ENCODE measurements around the gene MEIS2. TPM values are rescaled to one million over a fixed set of nuclear protein-coding genes. Genes with fewer than 3 reads are reported as not detected.

MEIS2 gene
- total RNA-seq, 1 experiment from 2014 or later: 28.7 TPM

DNA sequence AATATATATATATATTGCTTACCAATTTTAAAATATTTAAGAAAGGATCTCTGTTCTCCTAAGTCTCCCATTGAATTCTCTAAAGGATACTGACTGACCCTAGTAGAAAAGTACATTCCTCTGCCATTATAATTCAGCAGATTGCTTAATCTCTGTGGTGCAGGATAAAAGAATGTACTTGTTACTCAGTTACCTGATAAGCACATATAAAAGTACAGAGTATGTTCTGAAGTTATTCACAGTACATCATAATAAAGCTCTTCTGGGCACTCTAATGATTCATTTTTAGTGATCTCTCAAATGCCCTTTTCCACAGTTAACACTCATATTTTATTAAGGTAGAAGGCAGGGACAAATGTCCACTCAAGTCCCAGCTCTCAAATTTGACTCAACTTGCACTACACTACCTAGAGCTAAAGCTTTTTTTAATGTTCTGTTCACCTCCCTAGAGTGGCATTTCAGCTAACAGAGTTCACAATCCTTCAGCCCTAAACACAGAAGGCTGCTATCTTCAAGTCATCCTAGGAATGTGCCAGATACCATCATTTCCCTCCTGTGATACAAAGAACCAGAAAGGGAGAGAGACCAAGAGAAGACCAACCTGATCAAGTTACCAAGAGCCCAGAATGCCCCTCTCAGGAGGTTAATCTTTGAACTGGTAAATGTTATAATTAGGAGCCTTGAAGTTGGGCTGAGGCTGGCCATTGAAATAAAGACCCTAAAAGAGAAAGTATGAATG lies 53.3 kb downstream of the MEIS2 start:
- BruUV-seq (replicated peaks): no TSS peak
- peaks cover 28% of the 10 kb centered on the region for H3K4me1 ChIP-seq
- Mint-ChIP-seq H3K27me3 (ENCODE audit: insufficient read depth, unreplicated experiment) (no peaks in the 10 kb centered on the region), H3K9me3 (ENCODE audit: unreplicated experiment) (no peaks in the 10 kb centered on the region), H3K4me3 (ENCODE audit: unreplicated experiment) (peak overlapping the region; percentile 36), H3K27ac (ENCODE audit: unreplicated experiment) (peak overlapping the region; percentile 31), H3K4me1 (ENCODE audit: low read depth, unreplicated experiment) (peaks cover 30% of the 10 kb centered on the region), H3K36me3 (ENCODE audit: insufficient read depth, unreplicated experiment) (peaks cover 19% of the 10 kb centered on the region)
- TF ChIP-seq, protein P1, sequence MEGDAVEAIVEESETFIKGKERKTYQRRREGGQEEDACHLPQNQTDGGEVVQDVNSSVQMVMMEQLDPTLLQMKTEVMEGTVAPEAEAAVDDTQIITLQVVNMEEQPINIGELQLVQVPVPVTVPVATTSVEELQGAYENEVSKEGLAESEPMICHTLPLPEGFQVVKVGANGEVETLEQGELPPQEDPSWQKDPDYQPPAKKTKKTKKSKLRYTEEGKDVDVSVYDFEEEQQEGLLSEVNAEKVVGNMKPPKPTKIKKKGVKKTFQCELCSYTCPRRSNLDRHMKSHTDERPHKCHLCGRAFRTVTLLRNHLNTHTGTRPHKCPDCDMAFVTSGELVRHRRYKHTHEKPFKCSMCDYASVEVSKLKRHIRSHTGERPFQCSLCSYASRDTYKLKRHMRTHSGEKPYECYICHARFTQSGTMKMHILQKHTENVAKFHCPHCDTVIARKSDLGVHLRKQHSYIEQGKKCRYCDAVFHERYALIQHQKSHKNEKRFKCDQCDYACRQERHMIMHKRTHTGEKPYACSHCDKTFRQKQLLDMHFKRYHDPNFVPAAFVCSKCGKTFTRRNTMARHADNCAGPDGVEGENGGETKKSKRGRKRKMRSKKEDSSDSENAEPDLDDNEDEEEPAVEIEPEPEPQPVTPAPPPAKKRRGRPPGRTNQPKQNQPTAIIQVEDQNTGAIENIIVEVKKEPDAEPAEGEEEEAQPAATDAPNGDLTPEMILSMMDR (IDR thresholded peaks at IDR 0.05; ENCODE audit: insufficient read depth in 1 of 2, low read depth in 1 of 2, low read length in 1 of 2, severe bottlenecking in 1 of 2, unreplicated experiment in 1 of 2): no peak
- no peaks in the 10 kb centered on the region for H3K9me3 ChIP-seq
- no peak overlapping the region for H3K4me3 ChIP-seq (ENCODE audit: low read depth, low read length)
- peak in 1 of 2 experiments; percentile 40 for DNase-seq
- no peaks in the 10 kb centered on the region for H3K27me3 ChIP-seq (replicated peaks; ENCODE audit: control insufficient read depth, insufficient read depth, low read length)
- ChIA-PET POLR2A (no interaction called here), CTCF (no interaction called here)
- intact Hi-C loops (cut with micrococcal nuclease; ENCODE audit: unreplicated experiment): loop anchor here (2.0 to 5.0 kb wide), 4 partner anchors 34 to 165 kb away; partner anchors contain the start of gene MEIS2
- no peaks in the 10 kb centered on the region for H3K36me3 ChIP-seq (ENCODE audit: control insufficient read depth, insufficient read depth, low read length)

DNA sequence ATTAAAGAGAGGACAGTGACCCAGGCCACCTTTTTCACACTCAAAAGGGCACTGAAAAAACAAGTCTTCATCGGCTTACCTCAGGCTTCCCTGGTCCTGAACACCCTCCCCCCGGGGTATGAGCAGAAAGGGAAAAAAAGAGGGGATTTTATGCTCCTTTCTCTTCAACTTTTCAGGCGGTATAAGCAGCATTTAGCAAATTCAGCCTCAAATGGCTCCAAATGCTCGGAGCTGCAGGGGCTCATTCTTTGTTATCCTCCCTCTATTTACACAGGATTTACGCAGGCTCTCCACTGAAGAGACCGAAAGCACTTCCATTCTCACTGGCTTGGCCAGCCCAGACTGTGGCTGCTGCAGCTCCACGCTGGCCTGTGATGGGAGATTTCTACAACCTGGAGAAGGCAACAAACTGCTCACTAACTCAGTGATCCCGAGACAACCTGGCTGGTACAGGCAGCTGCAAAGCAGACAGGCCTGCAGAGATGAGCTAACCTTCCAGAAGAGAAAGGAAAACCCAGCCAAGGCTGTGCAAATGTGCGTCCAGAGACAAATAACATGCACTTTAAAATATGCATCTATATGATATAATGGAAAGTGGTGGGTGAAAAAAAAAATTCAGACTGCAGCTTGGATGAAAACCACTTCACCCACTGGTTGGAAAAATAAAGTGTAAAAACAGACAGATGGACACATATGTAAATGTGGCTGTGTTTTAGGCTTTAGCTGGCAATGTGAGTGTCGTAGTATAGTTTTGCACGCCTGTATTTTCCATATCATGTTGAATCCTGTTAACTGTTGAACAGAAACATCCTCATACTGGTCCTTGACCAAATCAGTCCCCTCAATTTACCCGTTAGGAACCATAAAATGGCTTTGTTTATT lies 54.2 kb downstream of the MEIS2 start:
- BruUV-seq (replicated peaks): no TSS peak
- no peak overlapping the region for H3K4me3 ChIP-seq (ENCODE audit: low read depth, low read length)
- peak overlapping the region; percentile 69 for H3K4me3 Mint-ChIP-seq (ENCODE audit: unreplicated experiment)
- no peaks in the 10 kb centered on the region for H3K9me3 ChIP-seq
- H3K36me3 ChIP-seq (ENCODE audit: control insufficient read depth, insufficient read depth, low read length): no peaks in the 10 kb centered on the region
- peak overlapping the region; percentile 36 for H3K27ac Mint-ChIP-seq (ENCODE audit: unreplicated experiment)
- peak; percentile 44 to 48 for DNase-seq
- H3K4me1 Mint-ChIP-seq (ENCODE audit: low read depth, unreplicated experiment): peaks cover 30% of the 10 kb centered on the region
- H3K4me1 ChIP-seq: peaks cover 29% of the 10 kb centered on the region
- POLR2A ChIA-PET: no interaction called here
- H3K27me3 Mint-ChIP-seq (ENCODE audit: insufficient read depth, unreplicated experiment): no peaks in the 10 kb centered on the region
- CTCF ChIA-PET: no interaction called here
- H3K27me3 ChIP-seq (replicated peaks; ENCODE audit: control insufficient read depth, insufficient read depth, low read length): no peaks in the 10 kb centered on the region
- TF ChIP-seq, protein P1 (IDR thresholded peaks at IDR 0.05; ENCODE audit: insufficient read depth in 1 of 2, low read depth in 1 of 2, low read length in 1 of 2, severe bottlenecking in 1 of 2, unreplicated experiment in 1 of 2): no peak
- peaks cover 19% of the 10 kb centered on the region for H3K36me3 Mint-ChIP-seq (ENCODE audit: insufficient read depth, unreplicated experiment)
- intact Hi-C loops (cut with micrococcal nuclease; ENCODE audit: unreplicated experiment): loop anchor here (1.0 to 5.0 kb wide), 5 partner anchors 12 to 164 kb away; partner anchors contain the start of gene MEIS2
- H3K9me3 Mint-ChIP-seq (ENCODE audit: unreplicated experiment): no peaks in the 10 kb centered on the region

DNA sequence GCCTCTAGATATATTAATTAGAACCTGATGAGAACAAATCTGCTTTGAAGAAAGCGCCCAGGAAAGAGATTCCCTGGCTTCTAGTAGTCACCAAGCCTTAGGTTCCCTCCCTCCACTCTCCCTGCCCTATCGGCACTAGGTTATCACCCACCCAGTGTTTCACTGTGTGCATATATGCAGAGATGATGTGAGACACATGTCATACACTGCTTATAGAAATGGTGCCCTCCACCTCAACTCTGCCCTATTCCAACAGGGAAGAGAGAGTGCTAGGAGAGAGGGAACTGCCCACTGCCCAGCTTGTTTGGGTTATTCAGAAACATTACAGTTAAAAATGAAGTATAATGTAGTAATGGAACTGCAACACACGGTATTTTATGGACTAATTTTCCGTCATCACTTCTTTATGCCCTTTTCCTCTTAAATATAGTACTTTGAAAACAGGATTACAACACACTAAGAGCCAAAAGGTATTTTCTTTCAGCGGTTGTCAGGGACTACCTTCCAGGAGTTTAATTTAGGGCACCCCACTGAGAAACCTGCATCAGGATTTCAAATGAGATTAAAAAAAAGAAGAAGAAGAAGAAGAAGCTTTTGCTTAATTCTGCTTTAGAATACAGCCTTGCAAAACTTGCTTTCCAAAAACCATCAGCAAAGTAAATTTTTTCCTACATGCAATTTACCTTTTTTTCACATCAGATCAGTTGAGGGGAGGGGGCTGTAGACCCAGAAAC lies 55.3 kb downstream of the MEIS2 start:
- no peak for DNase-seq
- peak overlapping the region; percentile 36 for H3K27ac Mint-ChIP-seq (ENCODE audit: unreplicated experiment)
- Histone ChIP-seq H3K27me3 (replicated peaks; ENCODE audit: control insufficient read depth, insufficient read depth, low read length) (no peaks in the 10 kb centered on the region), H3K36me3 (ENCODE audit: control insufficient read depth, insufficient read depth, low read length) (no peaks in the 10 kb centered on the region), H3K9me3 (no peaks in the 10 kb centered on the region), H3K4me3 (ENCODE audit: low read depth, low read length) (no peak overlapping the region), H3K4me1 (peaks cover 39% of the 10 kb centered on the region)
- intact Hi-C loops (cut with micrococcal nuclease; ENCODE audit: unreplicated experiment): loop anchor here (1.0 to 5.0 kb wide), 3 partner anchors 13 to 163 kb away; no protein-coding TSS in a partner anchor
- peak overlapping the region; percentile 69 for H3K4me3 Mint-ChIP-seq (ENCODE audit: unreplicated experiment)
- CTCF ChIA-PET: no interaction called here
- TF ChIP-seq, protein P1 (IDR thresholded peaks at IDR 0.05; ENCODE audit: insufficient read depth in 1 of 2, low read depth in 1 of 2, low read length in 1 of 2, severe bottlenecking in 1 of 2, unreplicated experiment in 1 of 2): no peak
- POLR2A ChIA-PET: interaction anchor here (0.6 kb wide), 1 partner anchor 10 kb away, joined by 3 read pairs; no protein-coding TSS in a partner anchor
- H3K36me3 Mint-ChIP-seq (ENCODE audit: insufficient read depth, unreplicated experiment): peaks cover 16% of the 10 kb centered on the region
- H3K27me3 Mint-ChIP-seq (ENCODE audit: insufficient read depth, unreplicated experiment): no peaks in the 10 kb centered on the region
- no peaks in the 10 kb centered on the region for H3K9me3 Mint-ChIP-seq (ENCODE audit: unreplicated experiment)
- no TSS peak for BruUV-seq (replicated peaks)
- H3K4me1 Mint-ChIP-seq (ENCODE audit: low read depth, unreplicated experiment): peaks cover 30% of the 10 kb centered on the region

Measured in Caco-2 (cell line).